Measurements from ENCODE around the gene EPS8.

EPS8 gene

DNA sequence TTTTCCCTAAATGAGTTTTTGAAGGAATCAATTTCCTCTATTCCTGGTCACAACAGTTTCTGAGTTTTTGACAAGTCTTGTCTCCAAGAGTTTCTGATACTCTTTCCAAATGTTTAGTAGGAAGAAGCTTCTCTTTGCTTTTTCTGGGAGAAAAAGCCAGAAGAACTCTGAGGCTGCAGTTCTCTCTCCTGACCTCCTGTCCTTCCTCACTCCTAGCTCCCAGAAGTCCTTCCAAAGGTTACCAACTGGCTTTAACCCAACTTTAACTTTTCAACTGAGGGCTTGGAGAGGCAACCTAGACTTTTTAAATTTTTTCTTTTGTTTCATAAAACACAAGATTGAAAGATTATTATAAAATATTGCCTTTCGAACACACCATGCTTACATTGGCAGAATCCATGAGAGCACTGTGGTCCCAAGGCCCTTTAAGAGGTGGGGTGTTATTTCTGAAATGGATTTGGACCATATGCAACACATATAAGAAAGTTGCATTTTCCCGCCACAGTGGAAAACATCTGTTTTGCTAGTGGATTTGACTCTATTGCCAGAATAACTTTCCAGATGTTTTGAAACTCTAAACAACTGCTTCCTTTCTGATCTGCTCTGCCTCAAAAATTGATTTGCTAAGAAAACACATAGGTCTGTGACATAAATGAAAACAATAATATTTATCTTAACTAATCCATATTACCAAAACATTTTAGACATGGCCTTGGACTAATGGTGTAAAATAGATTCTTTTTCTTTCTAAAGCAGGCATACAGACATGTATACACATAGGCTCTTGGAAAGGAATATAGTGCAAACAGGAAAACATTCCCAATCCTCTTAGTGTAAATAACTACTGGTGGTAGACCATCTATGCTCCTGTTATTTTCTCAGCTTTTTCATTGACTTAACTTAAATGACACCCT lies 22.3 kb upstream of the EPS8 start:
- TF ChIP-seq, protein P1, sequence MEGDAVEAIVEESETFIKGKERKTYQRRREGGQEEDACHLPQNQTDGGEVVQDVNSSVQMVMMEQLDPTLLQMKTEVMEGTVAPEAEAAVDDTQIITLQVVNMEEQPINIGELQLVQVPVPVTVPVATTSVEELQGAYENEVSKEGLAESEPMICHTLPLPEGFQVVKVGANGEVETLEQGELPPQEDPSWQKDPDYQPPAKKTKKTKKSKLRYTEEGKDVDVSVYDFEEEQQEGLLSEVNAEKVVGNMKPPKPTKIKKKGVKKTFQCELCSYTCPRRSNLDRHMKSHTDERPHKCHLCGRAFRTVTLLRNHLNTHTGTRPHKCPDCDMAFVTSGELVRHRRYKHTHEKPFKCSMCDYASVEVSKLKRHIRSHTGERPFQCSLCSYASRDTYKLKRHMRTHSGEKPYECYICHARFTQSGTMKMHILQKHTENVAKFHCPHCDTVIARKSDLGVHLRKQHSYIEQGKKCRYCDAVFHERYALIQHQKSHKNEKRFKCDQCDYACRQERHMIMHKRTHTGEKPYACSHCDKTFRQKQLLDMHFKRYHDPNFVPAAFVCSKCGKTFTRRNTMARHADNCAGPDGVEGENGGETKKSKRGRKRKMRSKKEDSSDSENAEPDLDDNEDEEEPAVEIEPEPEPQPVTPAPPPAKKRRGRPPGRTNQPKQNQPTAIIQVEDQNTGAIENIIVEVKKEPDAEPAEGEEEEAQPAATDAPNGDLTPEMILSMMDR (conservative IDR thresholded peaks at IDR 0.05; ENCODE audit: low read depth, low read length): no peak
- DNase-seq (ENCODE audit: low read depth): no peak
- no peak overlapping the region for H3K4me3 ChIP-seq (ENCODE audit: low read length)

DNA sequence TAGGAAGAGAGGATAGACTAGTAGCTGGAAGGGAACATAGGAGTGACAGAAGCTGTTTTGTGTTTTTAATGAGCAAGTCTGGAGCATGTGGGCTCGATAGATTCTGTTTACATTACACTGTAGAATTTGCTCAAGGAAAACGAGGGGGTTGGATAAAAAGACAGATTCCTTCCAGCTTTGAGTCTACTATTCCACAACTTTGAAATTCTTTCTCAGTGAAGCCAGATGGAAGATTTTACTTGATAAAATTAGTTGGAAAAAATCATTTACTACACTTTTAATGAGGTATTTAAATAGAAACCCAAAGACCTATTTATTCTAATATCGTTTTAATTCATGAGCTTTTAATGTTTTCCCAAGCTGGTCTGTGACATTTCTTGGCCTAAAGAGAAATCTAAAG lies 19.5 kb upstream of the EPS8 start:
- TF ChIP-seq, protein P1 (conservative IDR thresholded peaks at IDR 0.05; ENCODE audit: low read depth, low read length): no peak
- no peak for DNase-seq (ENCODE audit: low read depth)
- H3K4me3 ChIP-seq (ENCODE audit: low read length): no peak overlapping the region

DNA sequence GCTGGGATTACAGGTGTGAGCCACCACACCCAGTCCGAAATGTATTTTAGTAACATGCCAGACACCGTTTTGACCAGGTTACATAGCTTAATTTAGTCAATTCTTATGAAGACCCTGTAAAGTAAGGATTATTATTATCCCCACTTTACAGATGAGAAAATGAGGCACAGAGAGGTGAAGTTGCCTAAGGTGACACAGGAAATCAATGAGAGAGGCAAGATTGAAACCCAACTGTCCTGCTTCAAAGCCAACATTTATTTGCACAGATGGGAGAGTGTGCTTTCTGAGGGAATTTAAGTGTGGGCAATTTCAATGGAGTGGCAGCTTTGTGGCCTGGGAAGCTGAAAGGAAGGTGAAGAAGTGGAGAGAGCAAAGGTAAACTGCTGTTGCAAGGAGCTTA lies 19.1 kb upstream of the EPS8 start:
- no peak for DNase-seq (ENCODE audit: low read depth)
- TF ChIP-seq, protein P1 (conservative IDR thresholded peaks at IDR 0.05; ENCODE audit: low read depth, low read length): no peak
- H3K4me3 ChIP-seq (ENCODE audit: low read length): no peak overlapping the region

DNA sequence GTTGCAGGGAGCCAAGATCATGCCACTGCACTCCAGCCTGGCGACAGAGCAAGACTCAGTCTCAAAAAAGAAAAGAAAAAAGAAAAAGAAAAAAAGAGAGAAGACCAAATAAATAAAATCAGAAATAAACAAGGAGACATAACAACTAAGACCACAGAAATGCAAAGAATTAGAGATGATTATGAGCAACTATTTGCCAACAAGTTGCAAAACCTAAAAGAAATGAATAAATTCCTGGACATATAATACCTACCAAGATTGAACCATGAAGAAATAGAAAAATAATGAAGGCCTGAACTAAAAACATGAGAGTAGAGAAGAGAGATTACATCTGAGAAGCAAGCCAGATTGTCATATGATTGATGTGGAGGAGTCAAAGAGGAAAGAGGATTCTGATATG lies 17.6 kb upstream of the EPS8 start:
- TF ChIP-seq, protein P1 (conservative IDR thresholded peaks at IDR 0.05; ENCODE audit: low read depth, low read length): no peak
- DNase-seq (ENCODE audit: low read depth): no peak
- no peak overlapping the region for H3K4me3 ChIP-seq (ENCODE audit: low read length)

DNA sequence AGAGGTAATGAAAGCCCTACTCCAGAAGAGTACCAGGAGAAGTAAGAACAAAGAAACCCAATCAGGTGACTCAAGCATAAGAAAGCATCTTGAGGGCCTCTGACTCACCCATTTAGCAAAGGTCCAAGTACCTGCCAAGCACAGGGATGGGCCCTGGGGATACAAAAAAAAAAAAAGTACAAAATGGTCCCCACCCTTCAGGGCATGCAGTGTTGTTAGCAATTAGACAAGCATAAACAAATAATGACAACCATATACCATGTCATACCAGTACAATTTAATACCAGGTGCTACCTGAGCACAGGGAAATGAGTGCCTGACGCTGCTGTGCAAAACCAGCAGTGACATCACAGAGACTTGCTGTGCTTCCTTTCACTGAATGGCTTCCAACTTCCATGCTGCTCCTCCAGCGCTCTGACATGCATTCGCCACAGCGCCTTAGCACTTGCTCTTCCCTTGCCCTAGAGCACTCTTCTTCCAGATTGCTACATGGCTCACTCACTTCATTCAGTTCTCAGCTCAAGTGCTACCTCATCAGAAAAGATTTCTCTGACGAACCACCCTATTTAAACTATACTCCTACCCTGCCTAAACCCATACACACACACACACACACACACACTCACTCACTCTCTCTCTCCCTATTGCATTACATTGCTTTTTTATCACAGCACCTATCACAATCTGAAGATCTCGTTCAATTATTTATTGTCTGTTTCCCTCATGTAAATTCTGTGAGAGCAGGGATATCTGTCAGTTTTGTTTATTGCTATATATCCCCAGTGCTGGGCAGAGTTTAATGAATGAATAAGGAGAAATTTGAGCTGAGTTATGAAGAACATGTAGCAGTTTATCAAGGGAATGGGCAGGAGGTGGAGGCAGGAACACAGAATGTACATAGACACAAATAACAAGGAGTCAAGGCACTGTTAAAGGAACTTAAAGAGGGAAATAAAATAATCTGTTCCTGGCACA lies 12.9 kb upstream of the EPS8 start:
- no peak for DNase-seq (ENCODE audit: low read depth)
- TF ChIP-seq, protein P1 (conservative IDR thresholded peaks at IDR 0.05; ENCODE audit: low read depth, low read length): no peak
- no peak overlapping the region for H3K4me3 ChIP-seq (ENCODE audit: low read length)

DNA sequence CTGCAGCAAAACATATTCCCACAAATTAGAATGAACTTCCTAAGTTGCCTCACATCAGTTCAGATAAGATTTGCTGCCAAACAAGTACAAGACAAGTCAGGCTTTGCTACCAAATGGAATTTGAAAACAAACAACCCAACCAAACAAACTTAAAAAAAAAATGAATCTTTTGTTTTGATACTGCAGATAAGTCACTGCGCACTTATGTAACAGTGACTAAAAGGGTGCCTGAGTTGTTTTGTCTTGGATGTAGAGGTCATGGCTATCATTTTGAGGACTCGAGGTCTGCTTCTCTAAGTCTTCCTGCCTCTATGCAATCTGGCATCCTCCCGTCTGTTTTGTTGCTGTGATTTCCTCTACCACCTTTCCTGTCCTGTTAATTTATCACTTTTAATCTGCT lies 11.1 kb upstream of the EPS8 start:
- no peak for DNase-seq (ENCODE audit: low read depth)
- TF ChIP-seq, protein P1 (conservative IDR thresholded peaks at IDR 0.05; ENCODE audit: low read depth, low read length): no peak

More for the DNA sequence above, 11.1 kb upstream of the EPS8 start:
- no peak overlapping the region for H3K4me3 ChIP-seq (ENCODE audit: low read length)

Measured in retinal pigment epithelial cell (primary cell).